ENCODE results near the gene SLC16A1.
"Not testable (repeated sequence)": the region's sequence is repeated elsewhere in the genome, so short reads cannot be mapped to it uniquely, and the experiment has no call there.

SLC16A1 gene

DNA sequence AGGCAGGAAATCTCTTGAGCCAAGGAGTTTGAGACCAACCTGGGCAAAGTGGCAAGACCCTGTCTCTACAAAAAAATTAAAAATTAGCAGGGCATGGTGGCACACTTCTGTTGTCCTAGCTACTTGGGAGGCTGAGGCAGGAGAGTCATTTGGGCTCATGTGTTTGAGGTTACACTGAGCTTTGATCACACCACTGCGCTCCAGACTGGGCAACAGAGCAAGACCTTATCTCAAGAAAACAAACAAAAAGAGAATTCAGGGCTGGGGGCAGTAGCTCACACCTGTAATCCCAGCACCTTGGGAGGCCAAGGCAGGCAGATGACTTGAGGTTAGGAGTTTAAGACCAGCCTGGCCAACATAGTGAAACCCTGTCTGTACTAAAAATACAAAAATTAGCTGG lies 17.8 kb upstream of the SLC16A1 start:
- Histone ChIP-seq H3K4me1 (ENCODE audit: control insufficient read depth in 5 of 5, insufficient read depth in 5 of 5, low read length in 5 of 5) (no peaks in the 10 kb centered on the region), H3K9ac (ENCODE audit: low read length in 5 of 5) (no peak overlapping the region), H3K27ac (ENCODE audit: low read depth, low read length) (no peak overlapping the region), H3K9me3 (ENCODE audit: control insufficient read depth in 5 of 5, low read length in 5 of 5) (no peaks in the 10 kb centered on the region), H3K4me3 (ENCODE audit: low read depth in 1 of 5, low read length in 5 of 5) (no peak overlapping the region), H3K27me3 (ENCODE audit: control insufficient read depth in 5 of 5, insufficient read depth in 4 of 5, low read length in 5 of 5) (no peaks in the 10 kb centered on the region), H3K36me3 (ENCODE audit: control insufficient read depth in 5 of 5, insufficient read depth in 5 of 5, low read length in 5 of 5) (peaks cover 0 to 4% (median 0%) of the 10 kb centered on the region in 5 donors)

DNA sequence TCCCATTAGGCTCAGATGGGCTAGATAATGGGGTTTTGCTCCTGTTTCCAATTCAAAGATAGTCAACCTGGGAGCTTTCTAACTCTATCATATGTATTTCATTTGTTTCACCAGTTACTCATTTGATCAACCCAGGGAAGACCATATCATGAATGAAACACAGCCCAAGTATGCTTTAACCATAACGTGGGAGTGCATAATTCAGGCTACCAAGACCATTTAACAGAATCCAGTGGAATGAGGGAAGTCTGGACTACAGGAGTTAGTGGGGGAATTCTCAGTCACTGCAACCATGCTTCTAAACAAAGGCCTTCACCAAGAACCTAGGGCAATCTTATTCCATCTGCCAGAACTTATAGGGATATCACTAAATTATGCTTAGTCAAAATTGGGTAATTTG lies 15.0 kb upstream of the SLC16A1 start:
- no peaks in the 10 kb centered on the region for H3K9me3 ChIP-seq (ENCODE audit: control insufficient read depth in 5 of 5, low read length in 5 of 5)
- H3K9ac ChIP-seq (ENCODE audit: low read length in 5 of 5): no peak overlapping the region
- no peaks in the 10 kb centered on the region for H3K27me3 ChIP-seq (ENCODE audit: control insufficient read depth in 5 of 5, insufficient read depth in 4 of 5, low read length in 5 of 5)
- H3K27ac ChIP-seq (ENCODE audit: low read depth, low read length): no peak overlapping the region
- H3K4me3 ChIP-seq (ENCODE audit: low read depth in 1 of 5, low read length in 5 of 5): no peak overlapping the region
- peaks cover 8 to 25% (median 12%) of the 10 kb centered on the region in 5 donors for H3K36me3 ChIP-seq (ENCODE audit: control insufficient read depth in 5 of 5, insufficient read depth in 5 of 5, low read length in 5 of 5)
- H3K4me1 ChIP-seq (ENCODE audit: control insufficient read depth in 5 of 5, insufficient read depth in 5 of 5, low read length in 5 of 5): no peaks in the 10 kb centered on the region

DNA sequence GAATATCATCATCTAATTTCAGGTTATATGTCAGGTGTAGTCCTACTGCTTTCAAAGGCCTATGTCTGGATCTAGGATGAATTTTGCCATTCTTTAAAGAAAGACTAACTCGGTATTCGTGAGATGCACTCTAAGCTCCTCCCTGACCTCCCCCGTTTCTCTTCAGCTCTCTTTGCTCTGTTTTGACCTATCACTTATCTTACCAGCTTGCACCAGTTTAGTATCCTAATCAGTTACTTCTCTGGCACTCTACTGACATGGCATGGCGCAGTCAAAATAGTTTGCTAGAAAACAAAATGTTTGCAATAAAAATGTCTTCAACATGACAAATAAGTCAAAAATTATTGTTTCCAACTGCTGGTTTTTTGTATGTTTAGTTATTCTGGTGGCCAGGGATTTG lies 8.4 kb upstream of the SLC16A1 start:
- H3K27ac ChIP-seq (ENCODE audit: low read depth, low read length): no peak overlapping the region
- H3K9ac ChIP-seq (ENCODE audit: low read length in 5 of 5): no peak overlapping the region
- peaks cover 13 to 34% (median 21%) of the 10 kb centered on the region in 5 donors for H3K36me3 ChIP-seq (ENCODE audit: control insufficient read depth in 5 of 5, insufficient read depth in 5 of 5, low read length in 5 of 5)
- no peaks in the 10 kb centered on the region for H3K9me3 ChIP-seq (ENCODE audit: control insufficient read depth in 5 of 5, low read length in 5 of 5)
- H3K27me3 ChIP-seq (ENCODE audit: control insufficient read depth in 5 of 5, insufficient read depth in 4 of 5, low read length in 5 of 5): no peaks in the 10 kb centered on the region
- no peaks in the 10 kb centered on the region for H3K4me1 ChIP-seq (ENCODE audit: control insufficient read depth in 5 of 5, insufficient read depth in 5 of 5, low read length in 5 of 5)
- H3K4me3 ChIP-seq (ENCODE audit: low read depth in 1 of 5, low read length in 5 of 5): no peak overlapping the region

DNA sequence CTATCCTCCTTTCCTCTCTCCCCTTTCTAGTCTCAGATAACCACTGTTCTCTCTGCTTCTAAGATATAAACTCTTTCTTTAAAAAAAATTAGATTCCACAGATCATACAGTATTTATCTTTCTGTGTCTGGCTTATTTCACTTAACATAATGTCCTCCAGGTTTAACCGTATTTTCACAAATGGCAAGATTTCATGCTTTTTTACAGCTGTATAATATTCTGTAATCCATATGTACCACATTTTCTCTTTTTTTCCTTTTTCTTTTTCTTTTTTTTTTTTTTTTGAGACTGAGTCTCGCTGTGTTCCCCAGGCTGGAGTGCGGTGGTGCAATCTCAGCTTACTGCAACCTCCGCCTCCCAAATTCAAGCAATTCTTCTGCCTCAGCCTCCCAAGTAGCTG lies 5.1 kb upstream of the SLC16A1 start:
- Histone ChIP-seq H3K36me3 (ENCODE audit: control insufficient read depth in 5 of 5, insufficient read depth in 5 of 5, low read length in 5 of 5) (peaks cover 3 to 14% (median 9%) of the 10 kb centered on the region in 5 donors), H3K27me3 (ENCODE audit: control insufficient read depth in 5 of 5, insufficient read depth in 4 of 5, low read length in 5 of 5) (no peaks in the 10 kb centered on the region), H3K27ac (ENCODE audit: low read depth, low read length) (no peak overlapping the region)

DNA sequence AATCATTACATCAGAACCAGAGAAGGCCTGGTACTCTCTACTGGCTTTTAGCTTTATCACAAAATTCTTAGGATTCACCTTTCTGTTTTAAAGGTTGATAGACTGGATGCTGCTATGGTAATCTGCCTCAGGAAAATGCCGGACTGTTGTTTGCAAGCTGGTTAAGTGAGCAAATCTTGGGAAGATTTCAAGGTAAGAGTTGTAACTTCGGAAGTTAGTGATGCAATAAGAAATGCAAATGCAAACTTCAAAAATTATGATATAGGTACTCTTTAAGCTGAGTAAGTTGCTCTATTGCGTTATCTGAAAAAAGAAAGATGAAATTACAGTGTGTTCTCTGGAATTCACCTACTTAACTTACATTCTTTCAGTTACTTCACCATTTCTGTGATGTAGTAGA lies 4.4 kb upstream of the SLC16A1 start:
- no peaks in the 10 kb centered on the region for H3K27me3 ChIP-seq (ENCODE audit: control insufficient read depth in 5 of 5, insufficient read depth in 4 of 5, low read length in 5 of 5)
- H3K4me1 ChIP-seq (ENCODE audit: control insufficient read depth in 5 of 5, insufficient read depth in 5 of 5, low read length in 5 of 5): peaks cover 0 to 25% (median 22%) of the 10 kb centered on the region in 5 donors
- H3K27ac ChIP-seq (ENCODE audit: low read depth, low read length): no peak overlapping the region
- H3K36me3 ChIP-seq (ENCODE audit: control insufficient read depth in 5 of 5, insufficient read depth in 5 of 5, low read length in 5 of 5): peaks cover 3 to 12% (median 8%) of the 10 kb centered on the region in 5 donors
- H3K9ac ChIP-seq (ENCODE audit: low read length in 5 of 5): no peak overlapping the region
- H3K4me3 ChIP-seq (ENCODE audit: low read depth in 1 of 5, low read length in 5 of 5): no peak overlapping the region
- H3K9me3 ChIP-seq (ENCODE audit: control insufficient read depth in 5 of 5, low read length in 5 of 5): no peaks in the 10 kb centered on the region

More for the DNA sequence above, 5.1 kb upstream of the SLC16A1 start:
- Histone ChIP-seq H3K4me3 (ENCODE audit: low read depth in 1 of 5, low read length in 5 of 5) (no peak overlapping the region), H3K9me3 (ENCODE audit: control insufficient read depth in 5 of 5, low read length in 5 of 5) (no peaks in the 10 kb centered on the region), H3K4me1 (ENCODE audit: control insufficient read depth in 5 of 5, insufficient read depth in 5 of 5, low read length in 5 of 5) (peaks cover 0 to 20% (median 19%) of the 10 kb centered on the region in 5 donors), H3K9ac (ENCODE audit: low read length in 5 of 5) (no peak overlapping the region)

DNA sequence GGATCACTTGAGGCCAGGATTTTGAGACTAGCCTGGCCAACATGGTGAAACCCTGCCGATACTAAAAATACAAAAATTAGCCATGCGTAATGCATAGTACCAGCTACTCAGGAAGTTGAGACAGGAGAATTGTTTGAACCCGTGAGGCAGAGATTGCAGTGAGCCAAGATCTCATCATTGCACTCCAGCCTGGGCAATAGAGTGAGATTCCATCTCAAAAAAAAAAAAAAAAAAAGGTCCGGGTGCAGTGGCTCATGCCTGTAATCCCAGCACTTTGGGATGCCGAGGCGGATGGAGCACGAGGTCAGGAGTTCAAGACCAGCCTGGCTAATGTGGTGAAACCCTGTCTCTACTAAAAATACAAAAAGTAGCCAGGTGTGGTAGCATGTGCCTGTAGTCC lies 2.2 kb upstream of the SLC16A1 start:
- Histone ChIP-seq H3K9ac (ENCODE audit: low read length in 5 of 5) (peak overlapping the region in 1 of 5 donors; percentile 92), H3K4me3 (ENCODE audit: low read depth in 1 of 5, low read length in 5 of 5) (peak overlapping the region in 1 of 5 donors; percentile 84)

DNA sequence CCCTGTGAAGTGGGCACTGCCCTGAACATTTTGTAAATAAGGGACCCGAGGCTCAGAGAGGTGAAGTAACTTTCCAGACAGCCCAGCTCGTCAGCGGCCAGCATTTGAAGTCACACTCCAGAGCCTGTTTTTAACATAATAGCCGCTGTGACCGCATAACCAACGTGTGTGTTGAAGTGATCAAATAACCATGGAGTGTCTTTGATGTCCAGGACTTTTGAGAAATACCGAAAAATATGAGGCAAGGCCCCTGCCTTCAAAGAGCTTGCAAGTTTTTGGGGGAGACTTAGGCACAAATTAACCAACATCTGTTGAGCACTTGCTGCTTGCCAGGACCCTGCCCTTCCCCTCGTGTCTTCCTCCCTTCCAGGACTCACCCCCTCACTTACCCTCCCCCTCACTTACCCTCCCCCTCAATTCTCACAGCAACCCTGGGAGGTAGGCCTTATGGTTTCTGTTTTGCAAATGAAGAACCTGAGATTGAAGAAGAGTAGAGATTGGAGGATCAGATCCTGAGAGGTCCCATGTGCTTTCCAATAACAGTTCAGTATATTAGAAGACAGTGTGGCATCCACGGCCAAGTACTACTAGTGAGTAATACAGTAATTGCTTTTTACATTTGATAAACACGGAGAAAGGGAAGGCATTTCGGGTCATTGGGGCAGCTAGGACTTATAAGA lies 1.3 kb upstream of the SLC16A1 start:
- Histone ChIP-seq H3K36me3 (ENCODE audit: control insufficient read depth in 5 of 5, insufficient read depth in 5 of 5, low read length in 5 of 5) (peaks cover 3 to 6% (median 4%) of the 10 kb centered on the region in 5 donors), H3K27ac (ENCODE audit: low read depth, low read length) (peak overlapping the region; percentile 89), H3K9me3 (ENCODE audit: control insufficient read depth in 5 of 5, low read length in 5 of 5) (no peaks in the 10 kb centered on the region), H3K9ac (ENCODE audit: low read length in 5 of 5) (peak overlapping the region; percentile 84 to 97 (median 92)), H3K4me1 (ENCODE audit: control insufficient read depth in 5 of 5, insufficient read depth in 5 of 5, low read length in 5 of 5) (peaks cover 2 to 41% (median 33%) of the 10 kb centered on the region in 5 donors), H3K27me3 (ENCODE audit: control insufficient read depth in 5 of 5, insufficient read depth in 4 of 5, low read length in 5 of 5) (no peaks in the 10 kb centered on the region), H3K4me3 (ENCODE audit: low read depth in 1 of 5, low read length in 5 of 5) (peak overlapping the region; percentile 84 to 91 (median 88))

More for the DNA sequence above, 2.2 kb upstream of the SLC16A1 start:
- not testable (repeated sequence) for H3K9me3 ChIP-seq (ENCODE audit: control insufficient read depth in 5 of 5, low read length in 5 of 5); H3K27me3 ChIP-seq (ENCODE audit: control insufficient read depth in 5 of 5, insufficient read depth in 4 of 5, low read length in 5 of 5); H3K36me3 ChIP-seq (ENCODE audit: control insufficient read depth in 5 of 5, insufficient read depth in 5 of 5, low read length in 5 of 5)
- peak overlapping the region; percentile 89 for H3K27ac ChIP-seq (ENCODE audit: low read depth, low read length)
- peaks cover 2 to 41% (median 33%) of the 10 kb centered on the region in 5 donors for H3K4me1 ChIP-seq (ENCODE audit: control insufficient read depth in 5 of 5, insufficient read depth in 5 of 5, low read length in 5 of 5)

DNA sequence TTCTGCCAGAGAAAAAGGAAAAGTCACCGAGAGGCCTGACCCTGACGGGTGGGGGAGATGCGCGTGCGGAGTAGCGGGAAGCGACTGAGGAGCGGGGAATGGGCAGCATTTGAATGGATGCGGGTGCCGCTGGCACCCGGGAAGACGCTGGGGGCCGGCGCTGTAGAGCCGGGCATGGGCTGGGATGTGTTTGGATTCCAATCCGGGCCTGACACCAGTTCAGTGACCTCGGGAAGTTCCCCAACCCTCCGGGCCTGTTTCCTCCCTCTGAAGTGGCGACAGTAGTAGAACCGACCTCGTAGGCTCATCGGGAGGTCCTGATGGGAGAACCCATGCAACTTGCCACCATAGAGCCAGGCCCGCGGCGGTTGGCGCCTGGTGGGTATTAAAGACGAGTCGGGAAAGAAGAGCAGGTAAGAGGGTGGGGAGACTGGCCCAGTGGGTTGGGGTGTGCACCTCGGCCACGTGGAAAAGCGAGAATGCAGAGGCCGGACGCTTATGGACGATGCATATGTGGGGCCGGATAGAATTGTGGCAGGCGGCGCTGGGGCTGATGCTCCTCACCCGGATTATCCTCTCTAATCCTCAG lies 642 bp upstream of the SLC16A1 start:
- Histone ChIP-seq H3K9me3 (ENCODE audit: control insufficient read depth in 5 of 5, low read length in 5 of 5) (no peaks in the 10 kb centered on the region), H3K9ac (ENCODE audit: low read length in 5 of 5) (peak overlapping the region; percentile 84 to 97 (median 92)), H3K36me3 (ENCODE audit: control insufficient read depth in 5 of 5, insufficient read depth in 5 of 5, low read length in 5 of 5) (peaks cover under 1 to 6% (median 3%) of the 10 kb centered on the region in 5 donors), H3K4me3 (ENCODE audit: low read depth in 1 of 5, low read length in 5 of 5) (peak overlapping the region; percentile 84 to 91 (median 88)), H3K27me3 (ENCODE audit: control insufficient read depth in 5 of 5, insufficient read depth in 4 of 5, low read length in 5 of 5) (no peaks in the 10 kb centered on the region), H3K27ac (ENCODE audit: low read depth, low read length) (peak overlapping the region; percentile 89), H3K4me1 (ENCODE audit: control insufficient read depth in 5 of 5, insufficient read depth in 5 of 5, low read length in 5 of 5) (peaks cover 2 to 41% (median 33%) of the 10 kb centered on the region in 5 donors)

DNA sequence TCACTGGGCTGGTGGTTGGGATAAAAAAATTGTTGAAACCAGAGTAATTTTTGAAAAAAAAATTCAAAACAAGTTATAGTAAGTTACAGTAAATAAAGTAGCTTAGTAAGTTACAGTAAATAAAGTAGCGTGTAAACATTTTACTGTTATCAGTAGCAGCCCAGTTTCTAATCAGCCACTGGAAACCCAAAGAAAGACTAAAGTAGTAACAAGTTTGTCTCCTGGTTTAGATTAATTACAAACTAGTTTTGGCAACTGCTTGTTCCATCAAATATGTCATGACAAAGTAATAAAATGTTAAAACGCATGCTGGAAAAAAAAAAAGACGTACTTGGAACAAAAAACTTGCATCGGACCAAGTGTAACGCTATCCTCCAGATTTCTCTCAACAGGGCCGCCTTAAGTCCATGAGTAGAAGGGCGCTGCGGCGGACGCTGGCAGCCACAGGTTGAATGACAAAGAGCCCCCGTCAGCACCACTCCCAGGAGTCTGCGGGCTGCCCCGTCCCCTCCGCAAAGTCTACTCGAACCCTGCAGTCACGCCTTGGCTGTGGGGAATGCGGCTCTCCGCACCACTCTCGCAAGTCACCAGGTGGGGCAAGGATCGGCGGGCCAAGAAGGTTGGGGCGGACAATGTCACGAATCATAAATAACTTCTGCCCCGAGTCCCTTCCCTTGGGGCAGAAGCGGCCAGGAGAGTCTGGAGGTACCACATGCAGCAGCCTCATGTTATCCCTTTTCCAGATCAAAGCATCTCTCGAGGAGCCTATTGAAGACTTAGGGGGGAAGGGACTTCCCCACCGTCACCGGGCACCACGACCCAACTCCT lies 837 bp downstream of the SLC16A1 start:
- peak overlapping the region; percentile 77 to 91 (median 88) for H3K4me3 ChIP-seq (ENCODE audit: low read depth in 1 of 5, low read length in 5 of 5)
- peaks cover 2 to 41% (median 33%) of the 10 kb centered on the region in 5 donors for H3K4me1 ChIP-seq (ENCODE audit: control insufficient read depth in 5 of 5, insufficient read depth in 5 of 5, low read length in 5 of 5)
- no peaks in the 10 kb centered on the region for H3K9me3 ChIP-seq (ENCODE audit: control insufficient read depth in 5 of 5, low read length in 5 of 5)
- peak overlapping the region in 4 of 5 donors; percentile 77 to 87 (median 82) for H3K9ac ChIP-seq (ENCODE audit: low read length in 5 of 5)
- H3K27ac ChIP-seq (ENCODE audit: low read depth, low read length): peak overlapping the region; percentile 89
- H3K36me3 ChIP-seq (ENCODE audit: control insufficient read depth in 5 of 5, insufficient read depth in 5 of 5, low read length in 5 of 5): no peaks in the 10 kb centered on the region
- no peaks in the 10 kb centered on the region for H3K27me3 ChIP-seq (ENCODE audit: control insufficient read depth in 5 of 5, insufficient read depth in 4 of 5, low read length in 5 of 5)
